ENCODE measurements around the gene LAMB1.

- TF ChIP-seq, protein P1, sequence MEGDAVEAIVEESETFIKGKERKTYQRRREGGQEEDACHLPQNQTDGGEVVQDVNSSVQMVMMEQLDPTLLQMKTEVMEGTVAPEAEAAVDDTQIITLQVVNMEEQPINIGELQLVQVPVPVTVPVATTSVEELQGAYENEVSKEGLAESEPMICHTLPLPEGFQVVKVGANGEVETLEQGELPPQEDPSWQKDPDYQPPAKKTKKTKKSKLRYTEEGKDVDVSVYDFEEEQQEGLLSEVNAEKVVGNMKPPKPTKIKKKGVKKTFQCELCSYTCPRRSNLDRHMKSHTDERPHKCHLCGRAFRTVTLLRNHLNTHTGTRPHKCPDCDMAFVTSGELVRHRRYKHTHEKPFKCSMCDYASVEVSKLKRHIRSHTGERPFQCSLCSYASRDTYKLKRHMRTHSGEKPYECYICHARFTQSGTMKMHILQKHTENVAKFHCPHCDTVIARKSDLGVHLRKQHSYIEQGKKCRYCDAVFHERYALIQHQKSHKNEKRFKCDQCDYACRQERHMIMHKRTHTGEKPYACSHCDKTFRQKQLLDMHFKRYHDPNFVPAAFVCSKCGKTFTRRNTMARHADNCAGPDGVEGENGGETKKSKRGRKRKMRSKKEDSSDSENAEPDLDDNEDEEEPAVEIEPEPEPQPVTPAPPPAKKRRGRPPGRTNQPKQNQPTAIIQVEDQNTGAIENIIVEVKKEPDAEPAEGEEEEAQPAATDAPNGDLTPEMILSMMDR (IDR thresholded peaks at IDR 0.05; ENCODE audit: insufficient read depth, low read length, poor library complexity, severe bottlenecking): no peak
- no peak for TF ChIP-seq EZH2phosphoT487 (conservative IDR thresholded peaks at IDR 0.05; ENCODE audit: low read length)
These were observed 125.1 kb downstream of the LAMB1 start for GRCh38 chr7:107877731-107878382.
